ENCODE data around the gene CD300H.

DNA sequence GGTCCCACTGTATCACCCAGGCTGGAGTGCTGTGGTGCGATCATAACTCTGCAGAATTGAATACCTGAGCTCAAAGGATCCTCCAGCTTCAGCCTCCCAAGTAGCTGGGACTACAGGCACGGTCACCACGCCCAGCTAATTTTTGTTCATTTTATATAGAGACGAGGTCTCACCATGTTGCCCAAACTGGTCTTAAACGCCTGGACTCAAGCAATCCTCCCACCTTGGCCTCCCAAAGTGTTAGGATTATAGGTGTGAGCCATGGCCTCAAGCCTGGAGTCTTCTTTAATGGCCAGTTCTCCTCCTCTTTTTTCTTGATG is 36.5 kb downstream of the CD300H start:
- TF ChIP-seq CTCF (IDR thresholded peaks at IDR 0.05; ENCODE audit: insufficient read depth, low read depth, low read length) (no peak), EZH2 (IDR thresholded peaks at IDR 0.05; ENCODE audit: insufficient read depth, low read length) (no peak)
